ENCODE data around the gene DDX27. TPM values are rescaled to one million over a fixed set of nuclear protein-coding genes. Genes with fewer than 3 reads are reported as not detected.
A peak's percentile ranks its signal among the peaks of the same experiment; 100 is the strongest.

Gene DDX27
- total and polyA plus RNA-seq, 2 of the 13 experiments (the other 11 are each of a cell fraction or from before 2014, with no cell fraction given): 42.6 to 72.8 TPM

DNA sequence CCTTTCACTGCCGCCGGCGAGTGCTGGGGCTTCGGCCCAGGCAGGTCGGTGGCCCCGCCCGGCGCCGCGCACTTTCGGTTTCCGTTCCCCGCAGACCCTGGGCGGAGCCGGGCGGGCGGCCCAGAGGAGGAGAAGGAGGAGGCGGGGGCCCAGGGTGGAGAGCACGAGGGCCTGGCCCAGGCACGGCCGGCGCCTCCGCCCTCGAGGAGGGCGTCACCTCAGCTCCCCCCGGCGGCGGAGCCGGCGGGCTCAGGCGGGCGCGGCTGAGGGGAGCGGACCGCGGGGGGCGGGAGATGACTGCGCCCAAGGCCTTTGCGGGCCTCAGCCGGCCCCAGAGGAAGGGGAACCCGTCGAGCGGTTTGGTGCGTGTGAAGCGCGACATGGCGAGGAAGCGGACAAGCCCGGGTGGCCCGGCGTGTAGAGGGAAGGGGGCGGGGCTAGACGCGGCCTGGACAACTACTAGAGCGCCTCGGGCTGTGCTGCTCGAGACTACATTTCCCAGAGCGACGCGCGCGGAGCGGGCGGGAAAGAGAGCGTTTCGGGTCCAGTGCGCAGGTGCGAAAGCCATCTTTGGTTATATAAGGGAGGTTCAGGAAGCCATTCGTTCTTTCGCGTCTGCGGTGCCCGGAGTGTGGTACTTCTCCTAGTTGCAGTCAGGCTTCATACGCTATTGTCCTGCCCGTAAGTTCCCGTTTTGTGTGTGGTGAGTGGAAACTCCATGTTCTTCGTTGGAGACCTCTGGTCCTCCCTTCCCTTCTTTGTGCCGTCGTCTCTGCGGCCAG is 59.0 kb downstream of the DDX27 start, which contains the start of gene ZNFX1 (continued):
- TF ChIP-seq RFXANK (CRISPR knock-in tag; IDR thresholded peaks at IDR 0.05) (peak; percentile 87; the same call in 1 of the 2 replicates), RFX5 (IDR thresholded peaks at IDR 0.05; ENCODE audit: low read depth, low read length) (peak; percentile 16; the same call in 1 of the 2 replicates), THAP11 (CRISPR knock-in tag; IDR thresholded peaks at IDR 0.05) (peak; percentile 99), YY1 (IDR thresholded peaks at IDR 0.05; ENCODE audit: insufficient read depth, insufficient replicate concordance, low read depth, low read length) (peak; percentile 96), ZNF564 (CRISPR knock-in tag; IDR thresholded peaks at IDR 0.05) (peak; percentile 84), SAP130 (CRISPR knock-in tag; IDR thresholded peaks at IDR 0.05; ENCODE audit: low read depth) (peak; percentile 93), ZKSCAN5 (CRISPR knock-in tag; IDR thresholded peaks at IDR 0.05) (no peak), HNRNPLL (IDR thresholded peaks at IDR 0.05; ENCODE audit: low read depth, low read length, poor library complexity, severe bottlenecking) (peak; percentile 86), RFX3 (CRISPR knock-in tag; IDR thresholded peaks at IDR 0.05) (peak; percentile 48), ZNF562 (CRISPR knock-in tag; IDR thresholded peaks at IDR 0.05; ENCODE audit: borderline replicate concordance) (no peak; the same call in 1 of the 2 replicates), FOSL2 (CRISPR knock-in tag; IDR thresholded peaks at IDR 0.05) (peak; percentile 76), ZNF543 (CRISPR knock-in tag; IDR thresholded peaks at IDR 0.05) (peak; percentile 94; the same call in 1 of the 2 replicates), ZNF230 (CRISPR knock-in tag; IDR thresholded peaks at IDR 0.05) (no peak), ZNF644 (CRISPR knock-in tag; IDR thresholded peaks at IDR 0.05; ENCODE audit: low read depth) (no peak), ZMYM2 (CRISPR knock-in tag; IDR thresholded peaks at IDR 0.05) (0 out of 2 replicates have a peak, but pooled peaks have one; percentile 29), ZSCAN30 (CRISPR knock-in tag; IDR thresholded peaks at IDR 0.05) (peak; percentile 98; the same call in 1 of the 2 replicates), KLF15 (CRISPR knock-in tag; IDR thresholded peaks at IDR 0.05; ENCODE audit: borderline replicate concordance) (peak; percentile 87; the same call in 1 of the 2 replicates), SMAD1 (CRISPR knock-in tag; IDR thresholded peaks at IDR 0.05; ENCODE audit: borderline replicate concordance, low read depth) (no peak), HHEX (CRISPR knock-in tag; IDR thresholded peaks at IDR 0.05) (peak; percentile 63), TBP (CRISPR knock-in tag; IDR thresholded peaks at IDR 0.05) (peak; percentile 83; the same call in 1 of the 2 replicates), HMG20B (CRISPR knock-in tag; conservative IDR thresholded peaks at IDR 0.05) (peak; percentile 88)
- TF ChIP-seq, protein P1, sequence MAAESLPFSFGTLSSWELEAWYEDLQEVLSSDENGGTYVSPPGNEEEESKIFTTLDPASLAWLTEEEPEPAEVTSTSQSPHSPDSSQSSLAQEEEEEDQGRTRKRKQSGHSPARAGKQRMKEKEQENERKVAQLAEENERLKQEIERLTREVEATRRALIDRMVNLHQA (CRISPR knock-in tag; IDR thresholded peaks at IDR 0.05): peak; percentile 75; the same call in 1 of the 2 replicates
- TF ChIP-seq, protein P2, sequence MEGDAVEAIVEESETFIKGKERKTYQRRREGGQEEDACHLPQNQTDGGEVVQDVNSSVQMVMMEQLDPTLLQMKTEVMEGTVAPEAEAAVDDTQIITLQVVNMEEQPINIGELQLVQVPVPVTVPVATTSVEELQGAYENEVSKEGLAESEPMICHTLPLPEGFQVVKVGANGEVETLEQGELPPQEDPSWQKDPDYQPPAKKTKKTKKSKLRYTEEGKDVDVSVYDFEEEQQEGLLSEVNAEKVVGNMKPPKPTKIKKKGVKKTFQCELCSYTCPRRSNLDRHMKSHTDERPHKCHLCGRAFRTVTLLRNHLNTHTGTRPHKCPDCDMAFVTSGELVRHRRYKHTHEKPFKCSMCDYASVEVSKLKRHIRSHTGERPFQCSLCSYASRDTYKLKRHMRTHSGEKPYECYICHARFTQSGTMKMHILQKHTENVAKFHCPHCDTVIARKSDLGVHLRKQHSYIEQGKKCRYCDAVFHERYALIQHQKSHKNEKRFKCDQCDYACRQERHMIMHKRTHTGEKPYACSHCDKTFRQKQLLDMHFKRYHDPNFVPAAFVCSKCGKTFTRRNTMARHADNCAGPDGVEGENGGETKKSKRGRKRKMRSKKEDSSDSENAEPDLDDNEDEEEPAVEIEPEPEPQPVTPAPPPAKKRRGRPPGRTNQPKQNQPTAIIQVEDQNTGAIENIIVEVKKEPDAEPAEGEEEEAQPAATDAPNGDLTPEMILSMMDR (CRISPR knock-in tag; IDR thresholded peaks at IDR 0.05): peak; percentile 46; the same call in 1 of the 2 replicates
- TF ChIP-seq, protein P3, sequence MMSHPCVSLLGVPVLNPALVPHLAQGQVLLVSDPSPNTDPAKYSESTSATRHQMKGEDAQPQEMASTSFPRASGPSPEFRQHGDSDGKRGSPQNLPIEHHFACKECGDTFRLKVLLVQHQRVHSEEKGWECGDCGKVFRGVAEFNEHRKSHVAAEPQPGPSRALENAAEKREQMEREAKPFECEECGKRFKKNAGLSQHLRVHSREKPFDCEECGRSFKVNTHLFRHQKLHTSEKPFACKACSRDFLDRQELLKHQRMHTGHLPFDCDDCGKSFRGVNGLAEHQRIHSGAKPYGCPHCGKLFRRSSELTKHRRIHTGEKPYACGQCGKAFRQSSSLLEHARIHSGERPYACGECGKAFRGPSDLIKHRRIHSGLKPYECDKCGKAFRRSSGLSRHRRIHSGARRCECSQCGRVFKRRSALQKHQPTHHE (CRISPR knock-in tag; IDR thresholded peaks at IDR 0.05; ENCODE audit: borderline replicate concordance): peak; percentile 98
- TF ChIP-seq, protein P4, sequence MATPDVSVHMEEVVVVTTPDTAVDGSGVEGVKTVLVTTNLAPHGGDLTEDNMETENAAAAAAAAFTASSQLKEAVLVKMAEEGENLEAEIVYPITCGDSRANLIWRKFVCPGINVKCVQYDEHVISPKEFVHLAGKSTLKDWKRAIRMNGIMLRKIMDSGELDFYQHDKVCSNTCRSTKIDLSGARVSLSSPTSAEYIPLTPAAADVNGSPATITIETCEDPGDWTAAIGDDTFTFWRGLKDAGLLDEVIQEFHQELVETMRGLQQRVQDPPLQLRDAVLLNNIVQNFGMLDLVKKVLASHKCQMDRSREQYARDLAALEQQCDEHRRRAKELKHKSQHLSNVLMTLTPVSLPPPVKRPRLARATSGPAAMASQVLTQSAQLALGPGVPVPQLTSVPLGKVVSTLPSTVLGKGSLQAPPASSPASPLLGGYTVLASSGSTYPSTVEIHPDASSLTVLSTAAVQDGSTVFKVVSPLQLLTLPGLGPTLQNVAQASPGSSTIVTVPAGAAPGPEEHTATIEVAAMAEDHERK (CRISPR knock-in tag; IDR thresholded peaks at IDR 0.05; ENCODE audit: low read depth): peak; percentile 3
- TF ChIP-seq, protein P5, sequence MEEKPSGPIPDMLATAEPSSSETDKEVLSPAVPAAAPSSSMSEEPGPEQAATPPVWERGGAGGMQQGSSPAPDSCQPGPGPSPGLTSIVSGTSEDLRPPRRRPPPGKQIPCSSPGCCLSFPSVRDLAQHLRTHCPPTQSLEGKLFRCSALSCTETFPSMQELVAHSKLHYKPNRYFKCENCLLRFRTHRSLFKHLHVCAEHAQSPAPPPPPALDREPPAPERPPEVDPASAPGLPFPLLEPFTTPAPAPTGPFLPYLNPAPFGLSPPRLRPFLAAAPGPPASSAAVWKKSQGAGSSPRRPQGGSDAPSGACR (CRISPR knock-in tag; IDR thresholded peaks at IDR 0.05): peak; percentile 87
